Mammary epithelial cell (primary cell): ENCODE data around the gene ADAM19.

ENCODE experiments used
- CTCF ChIP-seq, 2 donors: IDR thresholded peaks in 1 of 2; conservative IDR thresholded peaks in 1 of 2; 2 replicates each; pipeline ENCODE4 v1.5.1; 2011 to 2012; ENCODE audit warnings: inconsistent platforms in 2 of 2, low read length in 2 of 2, mild to moderate bottlenecking in 2 of 2, control low read depth in 1 of 2, low read depth in 1 of 2; ENCODE audit not compliant: insufficient read depth in 1 of 2; ENCODE audit errors: extremely low read depth in 1 of 2
- EZH2 ChIP-seq: IDR thresholded peaks from 2 replicates; pipeline ENCODE4 v1.6.1; 2012; ENCODE audit warnings: low read length, inconsistent platforms, borderline replicate concordance

GRCh38 chr5:157455057-157455456, 120.5 kb downstream of the ADAM19 start:
- no peak for TF ChIP-seq CTCF (conservative IDR thresholded peaks at IDR 0.05 in 1 of 2, IDR thresholded peaks at IDR 0.05 in 1 of 2; ENCODE audit: extremely low read depth in 1 of 2, insufficient read depth in 1 of 2, low read depth in 1 of 2, low read length in 2 of 2)
- no peak for TF ChIP-seq EZH2
